Lower leg skin (tissue), 3 donors: ENCODE data around the gene ACOT6.

Experiments
- CTCF ChIP-seq, 3 donors: fragments of 450-650 bp; IDR thresholded peaks; one replicate each; pipeline ENCODE4 v1.5.1; 2016; ENCODE audit warnings: antibody characterized with exemption in 3 of 3, mild to moderate bottlenecking in 3 of 3, moderate library complexity in 2 of 3
- POLR2A ChIP-seq, 2 donors: fragments of 450-650 bp; IDR thresholded peaks; one replicate each; pipeline ENCODE4 v1.6.1; 2016 to 2017; ENCODE audit warnings: antibody characterized with exemption in 2 of 2, mild to moderate bottlenecking in 1 of 2, moderate library complexity in 1 of 2

DNA sequence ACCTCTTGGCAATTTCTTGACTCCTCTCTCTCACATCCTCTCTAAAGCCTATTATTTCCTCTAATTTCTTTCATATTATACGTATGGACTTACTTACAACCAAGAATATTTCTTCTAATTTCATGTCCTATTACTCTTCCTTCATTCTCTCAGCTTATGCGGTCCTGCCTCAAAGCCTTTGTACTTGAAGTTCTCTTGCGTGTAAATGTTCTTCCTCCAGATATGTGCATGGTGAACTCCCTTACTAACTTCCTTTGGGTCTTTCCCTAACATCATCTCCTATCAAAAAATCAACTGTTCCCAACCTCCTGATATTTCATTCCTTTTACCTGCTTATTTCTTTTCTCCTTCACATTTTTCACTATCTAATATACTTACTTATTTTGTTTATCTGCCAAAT is 55.5 kb downstream of the ACOT6 start:
- TF ChIP-seq CTCF (IDR thresholded peaks at IDR 0.05) (no peak), POLR2A (IDR thresholded peaks at IDR 0.05) (no peak)
